DND-41 (cell line): Measurements from ENCODE around the gene SPATA6L.

Experiments used
- ATAC-seq: fragments of 200-7000 bp; cut with Tn5 transposase; 3 replicates; pipeline ENCODE4 v1.9.1; 2021; ENCODE audit warnings: low read depth; ENCODE audit not compliant: insufficient read depth
- DNase-seq: peaks from one replicate; pipeline ENCODE4 v3.0.0-alpha.2; 2020
- H2AFZ ChIP-seq: 2 replicates; pipeline ENCODE4 v1.6.0; 2012; ENCODE audit warnings: low read depth, low read length
- H3K27ac ChIP-seq: 2 replicates; pipeline ENCODE4 v1.5.1; 2012; ENCODE audit warnings: low read length, inconsistent platforms
- H3K27me3 ChIP-seq: fragments of 200-600 bp; sonication (generic); 2 replicates; pipeline ENCODE4 v1.6.0; 2012; ENCODE audit warnings: low read length, mild to moderate bottlenecking, inconsistent platforms; ENCODE audit not compliant: insufficient read depth, poor library complexity
- H3K36me3 ChIP-seq: 2 replicates; pipeline ENCODE4 v1.5.1; 2012; ENCODE audit warnings: low read length, inconsistent platforms; ENCODE audit not compliant: insufficient read depth
- H3K4me1 ChIP-seq: 2 replicates; pipeline ENCODE4 v1.5.1; 2012; ENCODE audit warnings: mild to moderate bottlenecking, low read length; ENCODE audit not compliant: insufficient read depth
- H3K4me2 ChIP-seq: 2 replicates; pipeline ENCODE4 v1.6.0; 2012; ENCODE audit warnings: mild to moderate bottlenecking, moderate library complexity, low read length, inconsistent platforms; ENCODE audit not compliant: insufficient read depth
- H3K4me3 ChIP-seq, 2 experiments: fragments of 200-600 bp in 1 of 2; shearing (Covaris generic) in 1 of 2; 2 replicates each; pipeline ENCODE4 v1.5.1; 2012 to 2016; ENCODE audit warnings: inconsistent platforms in 2 of 2, low read length in 2 of 2, mild to moderate bottlenecking in 2 of 2, low read depth in 1 of 2, moderate library complexity in 1 of 2
- H3K79me2 ChIP-seq: 2 replicates; pipeline ENCODE4 v1.6.0; 2012; ENCODE audit warnings: low read length, inconsistent platforms; ENCODE audit not compliant: insufficient read depth
- H3K9ac ChIP-seq: 2 replicates; pipeline ENCODE4 v1.6.0; 2012; ENCODE audit warnings: low read depth, mild to moderate bottlenecking, inconsistent platforms, low read length, moderate library complexity
- H3K9me3 ChIP-seq: 2 replicates; pipeline ENCODE4 v1.5.1; 2012; ENCODE audit warnings: low read length, moderate library complexity, mild to moderate bottlenecking, inconsistent platforms; ENCODE audit not compliant: insufficient read depth, severe bottlenecking
- H4K20me1 ChIP-seq: 2 replicates; pipeline ENCODE4 v1.6.0; 2012; ENCODE audit warnings: low read length; ENCODE audit not compliant: insufficient read depth
- CTCF ChIP-seq: IDR thresholded peaks from 2 replicates; pipeline ENCODE4 v1.5.1; 2012; ENCODE audit warnings: borderline replicate concordance, low read length, moderate library complexity, mild to moderate bottlenecking; ENCODE audit not compliant: poor library complexity, severe bottlenecking; ENCODE audit errors: extremely low read depth
- EZH2 ChIP-seq: IDR thresholded peaks from 3 replicates; pipeline ENCODE4 v1.6.1; 2012; ENCODE audit warnings: borderline replicate concordance, low read depth, mild to moderate bottlenecking, moderate library complexity, low read length, inconsistent platforms; ENCODE audit not compliant: severe bottlenecking

SPATA6L gene

GRCh38 chr9:4590430-4591122 is 75.7 kb downstream of the SPATA6L start:
- H3K4me1 ChIP-seq: no peaks in the 10 kb centered on the region
- H2AFZ ChIP-seq: no peak overlapping the region
- no peaks in the 10 kb centered on the region for H3K36me3 ChIP-seq
- no peak overlapping the region for H3K9ac ChIP-seq
- no peaks in the 10 kb centered on the region for H4K20me1 ChIP-seq
- no peak overlapping the region for H3K4me2 ChIP-seq
- ATAC-seq (no peak), DNase-seq (no peak)
- H3K79me2 ChIP-seq: no peaks in the 10 kb centered on the region
- H3K9me3 ChIP-seq: no peaks in the 10 kb centered on the region
- H3K4me3 ChIP-seq: no peak overlapping the region
- TF ChIP-seq EZH2: no peak
- no peak for TF ChIP-seq CTCF
- H3K27ac ChIP-seq: no peak overlapping the region
- no peaks in the 10 kb centered on the region for H3K27me3 ChIP-seq

- Histone ChIP-seq H3K9ac (no peak overlapping the region), H3K79me2 (no peaks in the 10 kb centered on the region), H4K20me1 (no peaks in the 10 kb centered on the region), H3K4me3 (no peak overlapping the region), H3K4me1 (no peaks in the 10 kb centered on the region), H3K36me3 (no peaks in the 10 kb centered on the region), H3K27me3 (no peaks in the 10 kb centered on the region), H2AFZ (no peak overlapping the region), H3K27ac (no peak overlapping the region), H3K4me2 (no peak overlapping the region), H3K9me3 (no peaks in the 10 kb centered on the region)
- DNase-seq: no peak
- ATAC-seq: no peak
- no peak for TF ChIP-seq EZH2
- TF ChIP-seq CTCF: no peak
Measured at GRCh38 chr9:4588721-4589120, 77.6 kb downstream of the SPATA6L start.

GRCh38 chr9:4585135-4585534 is 81.1 kb downstream of the SPATA6L start:
- no peaks in the 10 kb centered on the region for H3K79me2 ChIP-seq
- no peak overlapping the region for H2AFZ ChIP-seq
- H3K4me1 ChIP-seq: no peaks in the 10 kb centered on the region
- H3K36me3 ChIP-seq: no peaks in the 10 kb centered on the region
- ATAC-seq (no peak), DNase-seq (no peak)
- H3K9me3 ChIP-seq: no peaks in the 10 kb centered on the region
- no peaks in the 10 kb centered on the region for H4K20me1 ChIP-seq
- no peak overlapping the region for H3K4me3 ChIP-seq
- H3K4me2 ChIP-seq: no peak overlapping the region
- TF ChIP-seq EZH2 (no peak), CTCF (no peak)
- H3K9ac ChIP-seq: no peak overlapping the region
- no peaks in the 10 kb centered on the region for H3K27me3 ChIP-seq
- H3K27ac ChIP-seq: no peak overlapping the region
